ENCODE data around the gene FSTL5.

The FSTL5 gene

GRCh38 chr4:161906836-161907589 is 256.8 kb downstream of the FSTL5 start:
- Histone ChIP-seq H3K27me3 (ENCODE audit: low read depth) (no peaks in the 10 kb centered on the region), H3K9me3 (no peaks in the 10 kb centered on the region), H3K36me3 (replicated peaks) (no peaks in the 10 kb centered on the region), H3K4me3 (no peak overlapping the region), H3K4me1 (no peaks in the 10 kb centered on the region)
- DNase-seq (ENCODE audit: low spot score in 2 of 2) = no peak
- in situ Hi-C loops (cut with MboI; ENCODE audit: low sequenced_read_pairs) = no loop called here

- DNase-seq (ENCODE audit: low spot score in 2 of 2) = no peak
Observed at GRCh38 chr4:161900110-161900509, 263.7 kb downstream of the FSTL5 start.

GRCh38 chr4:161894493-161895167 is 269.2 kb downstream of the FSTL5 start:
- in situ Hi-C loops (cut with MboI; ENCODE audit: low sequenced_read_pairs) = no loop called here
- DNase-seq (ENCODE audit: low spot score in 2 of 2) = no peak
- H3K4me1 ChIP-seq = no peaks in the 10 kb centered on the region
- no peak overlapping the region for H3K4me3 ChIP-seq
- H3K36me3 ChIP-seq (replicated peaks) = no peaks in the 10 kb centered on the region
- no peaks in the 10 kb centered on the region for H3K9me3 ChIP-seq
- no peaks in the 10 kb centered on the region for H3K27me3 ChIP-seq (ENCODE audit: low read depth)

More at GRCh38 chr4:161900110-161900509, 263.7 kb downstream of the FSTL5 start:
- Histone ChIP-seq H3K4me3 (no peak overlapping the region), H3K36me3 (replicated peaks) (no peaks in the 10 kb centered on the region), H3K27me3 (ENCODE audit: low read depth) (no peaks in the 10 kb centered on the region), H3K9me3 (no peaks in the 10 kb centered on the region), H3K4me1 (no peaks in the 10 kb centered on the region)
- in situ Hi-C loops (cut with MboI; ENCODE audit: low sequenced_read_pairs) = no loop called here

- in situ Hi-C loops (cut with MboI; ENCODE audit: low sequenced_read_pairs) = no loop called here
- H3K27me3 ChIP-seq (ENCODE audit: low read depth) = no peaks in the 10 kb centered on the region
- no peaks in the 10 kb centered on the region for H3K36me3 ChIP-seq (replicated peaks)
- H3K4me3 ChIP-seq = no peak overlapping the region
- no peak for DNase-seq (ENCODE audit: low spot score in 2 of 2)
- no peaks in the 10 kb centered on the region for H3K4me1 ChIP-seq
- no peaks in the 10 kb centered on the region for H3K9me3 ChIP-seq
Observed at GRCh38 chr4:161894014-161894413, 269.8 kb downstream of the FSTL5 start.

- in situ Hi-C loops (cut with MboI; ENCODE audit: low sequenced_read_pairs) = no loop called here
- Histone ChIP-seq H3K27me3 (ENCODE audit: low read depth) (no peaks in the 10 kb centered on the region), H3K9me3 (no peaks in the 10 kb centered on the region), H3K4me1 (no peaks in the 10 kb centered on the region), H3K36me3 (replicated peaks) (no peaks in the 10 kb centered on the region), H3K4me3 (no peak overlapping the region)
- no peak for DNase-seq (ENCODE audit: low spot score in 2 of 2)
Observed at GRCh38 chr4:161893566-161893965, 270.2 kb downstream of the FSTL5 start.

GRCh38 chr4:161892951-161893350 is 270.8 kb downstream of the FSTL5 start:
- Histone ChIP-seq H3K4me3 (no peak overlapping the region), H3K27me3 (ENCODE audit: low read depth) (no peaks in the 10 kb centered on the region), H3K36me3 (replicated peaks) (no peaks in the 10 kb centered on the region), H3K4me1 (no peaks in the 10 kb centered on the region), H3K9me3 (no peaks in the 10 kb centered on the region)
- in situ Hi-C loops (cut with MboI; ENCODE audit: low sequenced_read_pairs) = no loop called here
- no peak for DNase-seq (ENCODE audit: low spot score in 2 of 2)

GRCh38 chr4:161883157-161883556 is 280.6 kb downstream of the FSTL5 start:
- in situ Hi-C loops (cut with MboI; ENCODE audit: low sequenced_read_pairs) = no loop called here

GRCh38 chr4:161881370-161881769 is 282.4 kb downstream of the FSTL5 start:
- H3K9me3 ChIP-seq = no peaks in the 10 kb centered on the region
- DNase-seq (ENCODE audit: low spot score in 2 of 2) = no peak
- H3K36me3 ChIP-seq (replicated peaks) = no peaks in the 10 kb centered on the region
- no peaks in the 10 kb centered on the region for H3K4me1 ChIP-seq
- in situ Hi-C loops (cut with MboI; ENCODE audit: low sequenced_read_pairs) = no loop called here
- H3K27me3 ChIP-seq (ENCODE audit: low read depth) = no peaks in the 10 kb centered on the region
- H3K4me3 ChIP-seq = no peak overlapping the region

More at GRCh38 chr4:161883157-161883556, 280.6 kb downstream of the FSTL5 start:
- Histone ChIP-seq H3K36me3 (replicated peaks) (no peaks in the 10 kb centered on the region), H3K4me3 (no peak overlapping the region), H3K27me3 (ENCODE audit: low read depth) (no peaks in the 10 kb centered on the region), H3K4me1 (no peaks in the 10 kb centered on the region), H3K9me3 (no peaks in the 10 kb centered on the region)
- no peak for DNase-seq (ENCODE audit: low spot score in 2 of 2)

- Histone ChIP-seq H3K27me3 (ENCODE audit: low read depth) (no peaks in the 10 kb centered on the region; the same call in 1 of the 2 replicates), H3K4me3 (no peak overlapping the region), H3K4me1 (no peaks in the 10 kb centered on the region), H3K36me3 (replicated peaks) (no peaks in the 10 kb centered on the region), H3K9me3 (no peaks in the 10 kb centered on the region)
- in situ Hi-C loops (cut with MboI; ENCODE audit: low sequenced_read_pairs) = no loop called here
- DNase-seq (ENCODE audit: low spot score in 2 of 2) = no peak
Observed at GRCh38 chr4:161869511-161869910, 294.3 kb downstream of the FSTL5 start.

- DNase-seq (ENCODE audit: low spot score in 2 of 2) = no peak
- H3K36me3 ChIP-seq (replicated peaks) = no peaks in the 10 kb centered on the region
- H3K4me1 ChIP-seq = no peaks in the 10 kb centered on the region
- no peaks in the 10 kb centered on the region for H3K9me3 ChIP-seq
- in situ Hi-C loops (cut with MboI; ENCODE audit: low sequenced_read_pairs) = no loop called here
- no peak overlapping the region for H3K4me3 ChIP-seq
- H3K27me3 ChIP-seq (ENCODE audit: low read depth) = no peaks in the 10 kb centered on the region
Observed at GRCh38 chr4:161856711-161857326, 307.0 kb downstream of the FSTL5 start.

GRCh38 chr4:161850631-161851030 is 313.2 kb downstream of the FSTL5 start:
- H3K27me3 ChIP-seq (ENCODE audit: low read depth) = no peaks in the 10 kb centered on the region
- no peaks in the 10 kb centered on the region for H3K36me3 ChIP-seq (replicated peaks)
- H3K4me3 ChIP-seq = no peak overlapping the region
- no peaks in the 10 kb centered on the region for H3K4me1 ChIP-seq
- in situ Hi-C loops (cut with MboI; ENCODE audit: low sequenced_read_pairs) = no loop called here
- no peaks in the 10 kb centered on the region for H3K9me3 ChIP-seq
- no peak for DNase-seq (ENCODE audit: low spot score in 2 of 2)

GRCh38 chr4:161841759-161842158 is 322.0 kb downstream of the FSTL5 start:
- in situ Hi-C loops (cut with MboI; ENCODE audit: low sequenced_read_pairs) = no loop called here
- no peak overlapping the region for H3K4me3 ChIP-seq
- H3K36me3 ChIP-seq (replicated peaks) = no peaks in the 10 kb centered on the region
- no peaks in the 10 kb centered on the region for H3K27me3 ChIP-seq (ENCODE audit: low read depth)
- no peak for DNase-seq (ENCODE audit: low spot score in 2 of 2)
- no peaks in the 10 kb centered on the region for H3K9me3 ChIP-seq
- H3K4me1 ChIP-seq = peaks cover 3% of the 10 kb centered on the region

GRCh38 chr4:161829591-161829990 is 334.2 kb downstream of the FSTL5 start:
- no peaks in the 10 kb centered on the region for H3K4me1 ChIP-seq
- in situ Hi-C loops (cut with MboI; ENCODE audit: low sequenced_read_pairs) = no loop called here
- no peaks in the 10 kb centered on the region for H3K27me3 ChIP-seq (ENCODE audit: low read depth)
- no peak for DNase-seq (ENCODE audit: low spot score in 2 of 2)
- H3K9me3 ChIP-seq = no peaks in the 10 kb centered on the region
- no peak overlapping the region for H3K4me3 ChIP-seq
- H3K36me3 ChIP-seq (replicated peaks) = no peaks in the 10 kb centered on the region

GRCh38 chr4:161828061-161828460 is 335.7 kb downstream of the FSTL5 start:
- H3K4me1 ChIP-seq = no peaks in the 10 kb centered on the region
- in situ Hi-C loops (cut with MboI; ENCODE audit: low sequenced_read_pairs) = no loop called here
- DNase-seq (ENCODE audit: low spot score in 2 of 2) = no peak
- H3K9me3 ChIP-seq = no peaks in the 10 kb centered on the region
- no peak overlapping the region for H3K4me3 ChIP-seq
- H3K36me3 ChIP-seq (replicated peaks) = no peaks in the 10 kb centered on the region
- no peaks in the 10 kb centered on the region for H3K27me3 ChIP-seq (ENCODE audit: low read depth)
